ENCODE data around the gene PKP1.

DNA sequence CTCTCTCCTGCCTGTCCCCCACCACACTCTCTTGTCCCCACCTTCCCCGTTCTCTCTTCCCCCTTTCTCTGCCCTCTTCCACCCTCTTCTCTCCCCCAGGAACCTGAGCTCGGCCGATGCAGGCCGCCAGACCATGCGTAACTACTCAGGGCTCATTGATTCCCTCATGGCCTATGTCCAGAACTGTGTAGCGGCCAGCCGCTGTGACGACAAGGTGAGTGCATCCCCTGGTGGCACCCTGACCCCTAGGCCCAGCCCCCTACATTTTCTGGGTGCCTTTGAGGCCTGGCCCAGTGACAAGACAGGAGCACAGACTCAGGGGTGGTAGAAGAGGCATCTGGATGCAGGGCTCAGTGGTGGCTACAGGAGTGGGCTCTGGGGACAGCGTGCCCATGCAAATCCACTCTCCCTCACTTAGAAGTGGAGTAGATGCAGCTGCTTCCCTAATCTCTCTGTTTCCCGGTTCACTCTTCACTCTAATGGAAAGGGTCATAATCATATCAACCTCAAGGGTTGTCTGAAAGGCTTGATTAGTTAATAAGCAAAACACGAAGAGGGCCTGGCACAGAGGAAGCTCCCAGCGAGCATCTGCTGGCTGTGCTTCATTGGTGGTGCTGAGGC, 37.0 kb downstream of the PKP1 start:
- TF ChIP-seq TAF1 (IDR thresholded peaks at IDR 0.05; ENCODE audit: borderline replicate concordance, low read depth, low read length) (no peak), CHD2 (IDR thresholded peaks at IDR 0.05; ENCODE audit: borderline replicate concordance, low read depth, low read length) (no peak), MEF2A (IDR thresholded peaks at IDR 0.05; ENCODE audit: insufficient read depth, low read depth, low read length) (no peak), YY1 (IDR thresholded peaks at IDR 0.05; ENCODE audit: low read depth, low read length) (no peak), GABPA (IDR thresholded peaks at IDR 0.05; ENCODE audit: low read depth) (no peak)
- TF ChIP-seq, protein P1, sequence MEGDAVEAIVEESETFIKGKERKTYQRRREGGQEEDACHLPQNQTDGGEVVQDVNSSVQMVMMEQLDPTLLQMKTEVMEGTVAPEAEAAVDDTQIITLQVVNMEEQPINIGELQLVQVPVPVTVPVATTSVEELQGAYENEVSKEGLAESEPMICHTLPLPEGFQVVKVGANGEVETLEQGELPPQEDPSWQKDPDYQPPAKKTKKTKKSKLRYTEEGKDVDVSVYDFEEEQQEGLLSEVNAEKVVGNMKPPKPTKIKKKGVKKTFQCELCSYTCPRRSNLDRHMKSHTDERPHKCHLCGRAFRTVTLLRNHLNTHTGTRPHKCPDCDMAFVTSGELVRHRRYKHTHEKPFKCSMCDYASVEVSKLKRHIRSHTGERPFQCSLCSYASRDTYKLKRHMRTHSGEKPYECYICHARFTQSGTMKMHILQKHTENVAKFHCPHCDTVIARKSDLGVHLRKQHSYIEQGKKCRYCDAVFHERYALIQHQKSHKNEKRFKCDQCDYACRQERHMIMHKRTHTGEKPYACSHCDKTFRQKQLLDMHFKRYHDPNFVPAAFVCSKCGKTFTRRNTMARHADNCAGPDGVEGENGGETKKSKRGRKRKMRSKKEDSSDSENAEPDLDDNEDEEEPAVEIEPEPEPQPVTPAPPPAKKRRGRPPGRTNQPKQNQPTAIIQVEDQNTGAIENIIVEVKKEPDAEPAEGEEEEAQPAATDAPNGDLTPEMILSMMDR (IDR thresholded peaks at IDR 0.05 in 2 of 3, conservative IDR thresholded peaks at IDR 0.05 in 1 of 3; ENCODE audit: control insufficient read depth in 2 of 3, extremely low read depth in 1 of 3, insufficient read depth in 1 of 3, low read depth in 3 of 3, low read length in 3 of 3): no peak
